ENCODE results near the gene SDK1.

Gene SDK1

DNA sequence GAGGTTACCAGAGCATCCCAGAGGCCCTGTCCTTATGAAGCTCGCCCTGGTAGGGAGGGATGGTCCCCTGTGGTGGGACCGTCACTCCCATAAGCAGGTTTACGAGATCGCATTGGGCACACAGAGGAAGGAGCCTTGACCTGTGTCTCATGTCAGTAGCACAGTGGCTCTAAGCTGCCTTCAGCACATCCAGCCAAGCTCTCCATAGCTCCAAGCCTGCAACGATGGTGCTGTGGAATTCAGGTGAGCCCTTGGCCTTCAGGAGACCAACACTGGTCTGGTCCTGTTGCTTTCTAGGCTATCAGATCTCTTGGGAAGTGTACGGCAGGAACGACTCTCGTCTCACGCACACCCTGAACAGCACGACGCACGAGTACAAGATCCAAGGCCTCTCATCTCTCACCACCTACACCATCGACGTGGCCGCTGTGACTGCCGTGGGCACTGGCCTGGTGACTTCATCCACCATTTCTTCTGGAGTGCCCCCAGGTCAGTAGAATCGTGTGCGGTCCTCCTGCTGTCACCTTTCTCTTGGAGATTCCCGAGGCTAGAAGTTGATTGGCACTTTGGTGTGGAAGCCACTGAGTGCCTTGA is 775.7 kb downstream of the SDK1 start:
- Histone ChIP-seq H3K9ac (ENCODE audit: low read length) (no peak overlapping the region), H3K4me1 (ENCODE audit: control insufficient read depth, insufficient read depth, low read length) (no peaks in the 10 kb centered on the region), H3K4me3 (ENCODE audit: low read length) (no peak overlapping the region), H3K27me3 (replicated peaks; ENCODE audit: control insufficient read depth, insufficient read depth, low read length) (no peaks in the 10 kb centered on the region), H3K36me3 (ENCODE audit: control insufficient read depth, insufficient read depth, low read length, severe bottlenecking) (no peaks in the 10 kb centered on the region), H3K9me3 (ENCODE audit: control insufficient read depth, low read length) (no peaks in the 10 kb centered on the region)
- no peak for DNase-seq (ENCODE audit: low read depth)

DNA sequence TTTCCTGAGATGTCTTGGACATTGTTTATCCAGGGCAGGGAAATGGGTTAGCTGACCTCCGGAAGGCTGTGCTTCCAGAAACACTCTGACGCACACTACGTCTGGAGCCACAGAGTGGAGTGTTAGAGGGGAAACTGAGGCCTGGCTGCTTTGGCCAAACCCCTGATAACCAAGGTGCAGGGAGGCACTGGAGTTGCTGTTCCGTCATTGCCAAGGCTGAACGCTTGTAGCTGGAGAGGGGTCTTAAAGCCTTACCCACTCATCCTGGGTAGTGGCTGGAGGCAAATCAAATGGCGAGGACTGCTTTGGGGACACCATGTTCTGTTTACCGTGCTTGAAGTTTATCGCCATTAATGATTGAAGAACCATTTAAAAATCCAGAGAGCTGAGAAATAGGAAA is 776.9 kb downstream of the SDK1 start:
- Histone ChIP-seq H3K9me3 (ENCODE audit: control insufficient read depth, low read length) (no peaks in the 10 kb centered on the region), H3K9ac (ENCODE audit: low read length) (no peak overlapping the region), H3K36me3 (ENCODE audit: control insufficient read depth, insufficient read depth, low read length, severe bottlenecking) (no peaks in the 10 kb centered on the region), H3K27me3 (replicated peaks; ENCODE audit: control insufficient read depth, insufficient read depth, low read length) (no peaks in the 10 kb centered on the region), H3K4me1 (ENCODE audit: control insufficient read depth, insufficient read depth, low read length) (no peaks in the 10 kb centered on the region), H3K4me3 (ENCODE audit: low read length) (no peak overlapping the region)
- DNase-seq (ENCODE audit: low read depth) = no peak

GRCh38 chr7:4078580-4078979 is 777.5 kb downstream of the SDK1 start:
- H3K27me3 ChIP-seq (replicated peaks; ENCODE audit: control insufficient read depth, insufficient read depth, low read length) = no peaks in the 10 kb centered on the region
- DNase-seq (ENCODE audit: low read depth) = no peak
- no peaks in the 10 kb centered on the region for H3K4me1 ChIP-seq (ENCODE audit: control insufficient read depth, insufficient read depth, low read length)
- no peak overlapping the region for H3K9ac ChIP-seq (ENCODE audit: low read length)
- no peaks in the 10 kb centered on the region for H3K36me3 ChIP-seq (ENCODE audit: control insufficient read depth, insufficient read depth, low read length, severe bottlenecking)
- no peak overlapping the region for H3K4me3 ChIP-seq (ENCODE audit: low read length)
- H3K9me3 ChIP-seq (ENCODE audit: control insufficient read depth, low read length) = no peaks in the 10 kb centered on the region

DNA sequence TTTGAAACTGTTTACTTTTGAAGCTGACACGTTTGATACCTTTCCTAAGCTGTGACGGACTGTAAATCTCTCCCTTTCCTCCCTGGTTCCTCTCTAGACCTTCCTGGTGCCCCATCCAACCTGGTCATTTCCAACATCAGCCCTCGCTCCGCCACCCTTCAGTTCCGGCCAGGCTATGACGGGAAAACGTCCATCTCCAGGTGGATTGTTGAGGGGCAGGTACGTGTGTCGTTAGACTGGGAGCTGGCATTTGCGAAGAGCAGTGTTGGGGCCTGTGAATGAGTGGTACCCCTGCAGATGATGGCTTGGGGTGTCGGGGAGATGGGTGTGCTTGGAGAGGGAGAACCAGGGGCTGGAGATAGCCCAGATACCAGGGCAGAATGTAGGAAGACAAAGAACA is 778.3 kb downstream of the SDK1 start:
- H3K4me1 ChIP-seq (ENCODE audit: control insufficient read depth, insufficient read depth, low read length) = no peaks in the 10 kb centered on the region
- DNase-seq (ENCODE audit: low read depth) = no peak
- no peak overlapping the region for H3K9ac ChIP-seq (ENCODE audit: low read length)
- no peaks in the 10 kb centered on the region for H3K27me3 ChIP-seq (replicated peaks; ENCODE audit: control insufficient read depth, insufficient read depth, low read length)
- no peak overlapping the region for H3K4me3 ChIP-seq (ENCODE audit: low read length)
- no peaks in the 10 kb centered on the region for H3K36me3 ChIP-seq (ENCODE audit: control insufficient read depth, insufficient read depth, low read length, severe bottlenecking)
- no peaks in the 10 kb centered on the region for H3K9me3 ChIP-seq (ENCODE audit: control insufficient read depth, low read length)

- Histone ChIP-seq H3K4me3 (ENCODE audit: low read length) (no peak overlapping the region), H3K9ac (ENCODE audit: low read length) (no peak overlapping the region), H3K9me3 (ENCODE audit: control insufficient read depth, low read length) (no peaks in the 10 kb centered on the region), H3K36me3 (ENCODE audit: control insufficient read depth, insufficient read depth, low read length, severe bottlenecking) (no peaks in the 10 kb centered on the region), H3K27me3 (replicated peaks; ENCODE audit: control insufficient read depth, insufficient read depth, low read length) (no peaks in the 10 kb centered on the region), H3K4me1 (ENCODE audit: control insufficient read depth, insufficient read depth, low read length) (no peaks in the 10 kb centered on the region)
- DNase-seq (ENCODE audit: low read depth) = no peak
Observed at GRCh38 chr7:4079956-4080355, 778.9 kb downstream of the SDK1 start.

- Histone ChIP-seq H3K36me3 (ENCODE audit: control insufficient read depth, insufficient read depth, low read length, severe bottlenecking) (no peaks in the 10 kb centered on the region), H3K9me3 (ENCODE audit: control insufficient read depth, low read length) (no peaks in the 10 kb centered on the region), H3K27me3 (replicated peaks; ENCODE audit: control insufficient read depth, insufficient read depth, low read length) (no peaks in the 10 kb centered on the region), H3K4me3 (ENCODE audit: low read length) (no peak overlapping the region), H3K9ac (ENCODE audit: low read length) (no peak overlapping the region), H3K4me1 (ENCODE audit: control insufficient read depth, insufficient read depth, low read length) (no peaks in the 10 kb centered on the region)
- no peak for DNase-seq (ENCODE audit: low read depth)
Observed at GRCh38 chr7:4080954-4081353, 779.9 kb downstream of the SDK1 start.

DNA sequence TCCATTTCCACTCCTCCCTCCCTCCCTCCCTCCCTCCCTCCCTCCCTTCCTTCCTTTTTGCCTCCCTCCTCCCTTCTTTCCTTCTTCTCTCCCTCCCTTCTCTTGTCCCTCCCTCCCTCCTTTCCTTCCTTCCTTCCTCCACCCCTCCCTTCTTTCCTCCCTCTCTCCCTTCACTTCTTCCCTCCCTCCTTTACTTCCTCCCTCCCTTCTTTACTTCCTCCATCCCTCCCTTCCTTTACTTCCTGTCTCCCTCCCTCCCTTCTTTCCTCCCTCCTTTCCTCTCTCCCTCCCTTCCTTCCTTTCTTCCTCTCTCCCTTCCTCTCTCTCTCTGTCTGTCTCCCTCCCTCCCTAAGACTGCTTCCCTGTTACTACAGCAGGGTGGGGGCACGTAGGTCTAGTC is 782.5 kb downstream of the SDK1 start:
- H3K4me1 ChIP-seq (ENCODE audit: control insufficient read depth, insufficient read depth, low read length) = no peaks in the 10 kb centered on the region
- DNase-seq (ENCODE audit: low read depth) = no peak
- H3K27me3 ChIP-seq (replicated peaks; ENCODE audit: control insufficient read depth, insufficient read depth, low read length) = no peaks in the 10 kb centered on the region
- H3K9ac ChIP-seq (ENCODE audit: low read length) = no peak overlapping the region
- H3K36me3 ChIP-seq (ENCODE audit: control insufficient read depth, insufficient read depth, low read length, severe bottlenecking) = no peaks in the 10 kb centered on the region
- H3K4me3 ChIP-seq (ENCODE audit: low read length) = no peak overlapping the region
- H3K9me3 ChIP-seq (ENCODE audit: control insufficient read depth, low read length) = no peaks in the 10 kb centered on the region

- Histone ChIP-seq H3K9me3 (ENCODE audit: control insufficient read depth, low read length) (no peaks in the 10 kb centered on the region), H3K4me1 (ENCODE audit: control insufficient read depth, insufficient read depth, low read length) (no peaks in the 10 kb centered on the region), H3K27me3 (replicated peaks; ENCODE audit: control insufficient read depth, insufficient read depth, low read length) (no peaks in the 10 kb centered on the region), H3K9ac (ENCODE audit: low read length) (no peak overlapping the region), H3K4me3 (ENCODE audit: low read length) (no peak overlapping the region), H3K36me3 (ENCODE audit: control insufficient read depth, insufficient read depth, low read length, severe bottlenecking) (no peaks in the 10 kb centered on the region)
- DNase-seq (ENCODE audit: low read depth) = no peak
Observed at GRCh38 chr7:4084271-4084670, 783.2 kb downstream of the SDK1 start.

- H3K9ac ChIP-seq (ENCODE audit: low read length) = no peak overlapping the region
- no peaks in the 10 kb centered on the region for H3K36me3 ChIP-seq (ENCODE audit: control insufficient read depth, insufficient read depth, low read length, severe bottlenecking)
- no peaks in the 10 kb centered on the region for H3K4me1 ChIP-seq (ENCODE audit: control insufficient read depth, insufficient read depth, low read length)
- H3K9me3 ChIP-seq (ENCODE audit: control insufficient read depth, low read length) = peaks cover 10% of the 10 kb centered on the region
- no peak for DNase-seq (ENCODE audit: low read depth)
- no peak overlapping the region for H3K4me3 ChIP-seq (ENCODE audit: low read length)
- no peaks in the 10 kb centered on the region for H3K27me3 ChIP-seq (replicated peaks; ENCODE audit: control insufficient read depth, insufficient read depth, low read length)
Observed at GRCh38 chr7:4085937-4086691, 785.1 kb downstream of the SDK1 start.

DNA sequence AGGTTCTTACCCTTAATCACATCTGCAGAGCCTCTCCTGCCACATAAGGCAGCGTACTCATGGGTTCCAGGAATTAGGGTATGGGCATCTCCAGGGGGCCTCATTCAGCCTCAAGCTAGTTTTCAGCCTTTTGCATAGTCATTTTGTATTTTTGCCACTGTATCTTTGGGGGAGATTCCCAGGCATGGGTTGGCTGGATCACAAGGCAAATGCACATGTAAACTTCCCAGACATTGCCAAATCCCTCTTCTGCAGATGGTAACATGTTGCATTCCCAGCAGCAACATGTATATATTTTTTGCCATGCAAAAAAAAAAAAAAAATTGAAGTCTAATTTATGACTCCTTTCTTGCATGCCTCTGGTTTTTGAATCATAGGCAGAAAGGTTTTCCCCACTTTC is 785.7 kb downstream of the SDK1 start:
- no peak for DNase-seq (ENCODE audit: low read depth)
- no peaks in the 10 kb centered on the region for H3K4me1 ChIP-seq (ENCODE audit: control insufficient read depth, insufficient read depth, low read length)
- H3K27me3 ChIP-seq (replicated peaks; ENCODE audit: control insufficient read depth, insufficient read depth, low read length) = no peaks in the 10 kb centered on the region
- H3K36me3 ChIP-seq (ENCODE audit: control insufficient read depth, insufficient read depth, low read length, severe bottlenecking) = no peaks in the 10 kb centered on the region
- H3K9me3 ChIP-seq (ENCODE audit: control insufficient read depth, low read length) = peaks cover 10% of the 10 kb centered on the region
- no peak overlapping the region for H3K9ac ChIP-seq (ENCODE audit: low read length)
- H3K4me3 ChIP-seq (ENCODE audit: low read length) = no peak overlapping the region

GRCh38 chr7:4091767-4092166 is 790.7 kb downstream of the SDK1 start:
- H3K36me3 ChIP-seq (ENCODE audit: control insufficient read depth, insufficient read depth, low read length, severe bottlenecking) = no peaks in the 10 kb centered on the region
- H3K4me3 ChIP-seq (ENCODE audit: low read length) = no peak overlapping the region
- peaks cover 10% of the 10 kb centered on the region for H3K9me3 ChIP-seq (ENCODE audit: control insufficient read depth, low read length)
- no peaks in the 10 kb centered on the region for H3K27me3 ChIP-seq (replicated peaks; ENCODE audit: control insufficient read depth, insufficient read depth, low read length)
- H3K9ac ChIP-seq (ENCODE audit: low read length) = no peak overlapping the region
- no peaks in the 10 kb centered on the region for H3K4me1 ChIP-seq (ENCODE audit: control insufficient read depth, insufficient read depth, low read length)
- DNase-seq (ENCODE audit: low read depth) = no peak

GRCh38 chr7:4093035-4093434 is 792.0 kb downstream of the SDK1 start:
- Histone ChIP-seq H3K9me3 (ENCODE audit: control insufficient read depth, low read length) (peaks cover 10% of the 10 kb centered on the region), H3K4me3 (ENCODE audit: low read length) (no peak overlapping the region)

More at GRCh38 chr7:4093035-4093434, 792.0 kb downstream of the SDK1 start:
- Histone ChIP-seq H3K4me1 (ENCODE audit: control insufficient read depth, insufficient read depth, low read length) (no peaks in the 10 kb centered on the region), H3K9ac (ENCODE audit: low read length) (no peak overlapping the region), H3K27me3 (replicated peaks; ENCODE audit: control insufficient read depth, insufficient read depth, low read length) (no peaks in the 10 kb centered on the region), H3K36me3 (ENCODE audit: control insufficient read depth, insufficient read depth, low read length, severe bottlenecking) (no peaks in the 10 kb centered on the region)
- no peak for DNase-seq (ENCODE audit: low read depth)

Measured in adipocyte (in vitro differentiated cells).